ENCODE data around the gene ELFN1.

GRCh38 chr7:1739593-1739992 is 69.5 kb downstream of the ELFN1 start:
- TF ChIP-seq CTCF (IDR thresholded peaks at IDR 0.05): no peak
- no peak for TF ChIP-seq TEAD4 (IDR thresholded peaks at IDR 0.05; ENCODE audit: borderline replicate concordance, insufficient read depth)
